ENCODE data around the gene ASB11. TPM values are rescaled to one million over a fixed set of nuclear protein-coding genes. Genes with fewer than 3 reads are reported as not detected.

The ASB11 gene
- total and polyA plus RNA-seq, 7 donors = 0.16 to 0.60 TPM; not detected in 5

- intact Hi-C loops (cut with DNase I) = no loop called here
- Histone ChIP-seq H3K27me3 (no peaks in the 10 kb centered on the region), H3K36me3 (no peaks in the 10 kb centered on the region), H3K4me3 (no peak overlapping the region), H3K27ac (no peak overlapping the region), H3K4me1 (no peaks in the 10 kb centered on the region), H3K9me3 (no peaks in the 10 kb centered on the region)
- TF ChIP-seq EP300 (IDR thresholded peaks at IDR 0.05) = no peak
- no peak for TF ChIP-seq POLR2A (IDR thresholded peaks at IDR 0.05)
- DNase-seq = no peak
- WGBS, 2 donors = 24 to 60% methylated on average over 1 of the region's 1 CpG
Measured at GRCh38 chrX:15269120-15269519, 46.3 kb downstream of the ASB11 start.

- Histone ChIP-seq H3K27ac (no peak overlapping the region), H3K36me3 (no peaks in the 10 kb centered on the region)
- intact Hi-C loops (cut with DNase I) = no loop called here
Measured at GRCh38 chrX:15254852-15255251, 60.6 kb downstream of the ASB11 start.

GRCh38 chrX:15245896-15246295, 69.5 kb downstream of the ASB11 start:
- intact Hi-C loops (cut with DNase I) = no loop called here

More at GRCh38 chrX:15254852-15255251, 60.6 kb downstream of the ASB11 start:
- Histone ChIP-seq H3K4me3 (no peak overlapping the region), H3K4me1 (no peaks in the 10 kb centered on the region), H3K27me3 (no peaks in the 10 kb centered on the region), H3K9me3 (no peaks in the 10 kb centered on the region)
- TF ChIP-seq POLR2A (IDR thresholded peaks at IDR 0.05) (no peak), CTCF (IDR thresholded peaks at IDR 0.05) (no peak), POLR2AphosphoS5 (IDR thresholded peaks at IDR 0.05) (no peak), EP300 (IDR thresholded peaks at IDR 0.05) (no peak)
- DNase-seq = no peak

GRCh38 chrX:15244421-15244820, 71.0 kb downstream of the ASB11 start:
- Histone ChIP-seq H3K36me3 (no peaks in the 10 kb centered on the region), H3K9me3 (no peaks in the 10 kb centered on the region), H3K4me1 (no peaks in the 10 kb centered on the region), H3K4me3 (no peak overlapping the region), H3K27me3 (no peaks in the 10 kb centered on the region), H3K27ac (no peak overlapping the region)
- TF ChIP-seq EP300 (IDR thresholded peaks at IDR 0.05) (no peak), POLR2A (IDR thresholded peaks at IDR 0.05) (no peak), CTCF (IDR thresholded peaks at IDR 0.05) (no peak), POLR2AphosphoS5 (IDR thresholded peaks at IDR 0.05) (no peak)
- intact Hi-C loops (cut with DNase I) = loop anchor here (5.0 kb wide), 1 partner anchor 1207 kb away; no protein-coding TSS in a partner anchor
- WGBS, 2 donors = 88 to 91% methylated on average over 5 of the region's 5 CpGs
- DNase-seq = no peak

More at GRCh38 chrX:15245896-15246295, 69.5 kb downstream of the ASB11 start:
- TF ChIP-seq POLR2AphosphoS5 (IDR thresholded peaks at IDR 0.05) (no peak), EP300 (IDR thresholded peaks at IDR 0.05) (no peak), POLR2A (IDR thresholded peaks at IDR 0.05) (no peak), CTCF (IDR thresholded peaks at IDR 0.05) (no peak)
- 83 to 85% methylated on average over 4 of the region's 4 CpGs for WGBS, 2 donors
- Histone ChIP-seq H3K27me3 (no peaks in the 10 kb centered on the region), H3K9me3 (no peaks in the 10 kb centered on the region), H3K4me1 (no peaks in the 10 kb centered on the region), H3K27ac (no peak overlapping the region), H3K36me3 (no peaks in the 10 kb centered on the region), H3K4me3 (no peak overlapping the region)
- DNase-seq = no peak

GRCh38 chrX:15242899-15243555, 72.4 kb downstream of the ASB11 start:
- H3K4me3 ChIP-seq = no peak overlapping the region
- intact Hi-C loops (cut with DNase I) = loop anchor here (5.0 kb wide), 1 partner anchor 1206 kb away; no protein-coding TSS in a partner anchor
- H3K27ac ChIP-seq = no peak overlapping the region
- 3 to 22% methylated on average over 5 of the region's 5 CpGs for WGBS, 2 donors
- H3K27me3 ChIP-seq = no peaks in the 10 kb centered on the region
- no peak for TF ChIP-seq POLR2A (IDR thresholded peaks at IDR 0.05)
- TF ChIP-seq CTCF (IDR thresholded peaks at IDR 0.05) = peak in 2 of 4 experiments; percentile 15 to 18
- DNase-seq = no peak
- no peaks in the 10 kb centered on the region for H3K9me3 ChIP-seq
- no peaks in the 10 kb centered on the region for H3K4me1 ChIP-seq
- H3K36me3 ChIP-seq = no peaks in the 10 kb centered on the region
